LoVo (cell line): Measurements from ENCODE around the gene UBE2C.

Source experiments
- DNase-seq: peaks from one replicate; pipeline ENCODE4 v3.0.0-alpha.2; 2016; ENCODE audit warnings: low spot score

The UBE2C gene

GRCh38 chr20:45859916-45860315 is 47.5 kb downstream of the UBE2C start:
- DNase-seq: no peak

GRCh38 chr20:45860560-45861220 is 48.2 kb downstream of the UBE2C start:
- DNase-seq: peak; percentile 7

GRCh38 chr20:45861221-45862075 is 49.0 kb downstream of the UBE2C start:
- DNase-seq: no peak

- no peak for DNase-seq
Observed at GRCh38 chr20:45863543-45864470, 51.4 kb downstream of the UBE2C start.

- DNase-seq: no peak
Observed at GRCh38 chr20:45866454-45866853, 54.0 kb downstream of the UBE2C start.
